GM18868 (cell line): Measurements from ENCODE around the gene IKBKE.

Experiments
- ATAC-seq: cut with Tn5 transposase; IDR thresholded peaks from one replicate; pipeline ENCODE4 v1.9.1; 2021; ENCODE audit warnings: mild to moderate bottlenecking, moderate library complexity; ENCODE audit not compliant: unreplicated experiment

Gene IKBKE

DNA sequence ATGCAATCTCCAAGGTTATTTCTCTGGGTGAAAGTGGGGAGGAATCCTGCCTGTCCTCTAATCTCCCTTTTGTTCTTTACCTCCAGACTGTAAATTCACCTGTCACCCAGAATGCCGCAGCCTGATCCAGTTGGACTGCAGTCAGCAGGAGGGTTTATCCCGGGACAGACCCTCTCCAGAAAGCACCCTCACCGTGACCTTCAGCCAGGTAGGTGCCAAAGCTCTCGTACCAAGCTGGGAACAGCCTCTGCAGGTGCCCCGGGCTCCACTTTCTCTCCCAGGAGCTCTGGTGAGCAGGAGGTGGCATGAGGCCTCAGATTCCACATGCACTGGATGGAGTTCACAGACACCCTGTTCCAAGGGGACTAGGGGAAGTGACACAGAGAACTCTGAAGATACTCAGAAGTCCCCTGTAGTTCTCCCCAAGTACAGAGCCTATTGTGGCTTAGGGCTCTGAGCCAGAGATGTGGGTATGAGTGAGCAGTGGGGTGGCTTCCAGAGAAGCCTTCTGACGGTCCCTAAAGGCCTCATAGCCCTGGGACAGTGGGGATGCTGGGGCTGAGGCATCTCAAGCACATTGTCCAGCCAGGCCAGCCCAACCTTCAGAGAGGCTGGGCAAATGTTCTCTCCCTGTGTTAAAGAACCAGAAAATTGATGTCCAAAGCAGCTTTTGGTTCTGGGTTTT, 68.0 kb downstream of the IKBKE start:
- no peak for ATAC-seq

DNA sequence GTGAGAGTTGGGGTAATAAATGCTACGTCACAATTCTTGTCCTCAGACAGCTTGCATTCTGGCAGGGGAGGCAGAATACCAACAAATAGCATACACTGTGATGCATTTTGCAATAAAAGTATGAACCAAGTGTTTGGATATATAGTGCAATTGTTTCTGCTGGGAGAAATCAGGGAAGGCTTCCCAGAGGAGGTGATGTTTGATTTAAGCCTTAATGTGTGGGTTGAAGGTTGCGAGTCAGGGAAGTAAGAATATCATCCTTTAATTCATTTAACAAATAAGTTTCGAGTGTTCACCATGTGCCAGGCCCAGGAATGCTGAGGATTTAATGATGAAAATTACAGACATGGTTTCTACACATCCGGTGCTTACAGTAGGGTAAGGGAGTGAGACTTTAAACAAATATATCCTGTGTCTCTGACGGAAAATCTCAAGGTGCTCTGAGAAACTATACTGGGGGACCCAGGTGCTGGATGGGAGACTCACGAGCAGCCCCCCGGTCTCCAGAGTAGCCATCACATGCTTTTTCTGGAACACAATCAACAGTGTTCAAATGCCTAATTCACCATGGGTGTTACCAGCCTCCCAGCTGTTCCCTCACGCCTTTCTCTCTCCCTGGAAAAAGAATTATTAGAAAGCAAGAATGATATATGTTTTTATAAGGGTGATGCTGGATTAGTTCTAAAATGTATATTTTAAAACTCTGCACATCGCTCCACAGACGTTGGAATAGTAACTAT, 68.8 kb downstream of the IKBKE start:
- no peak for ATAC-seq

GRCh38 chr1:206540044-206540780, 69.9 kb downstream of the IKBKE start:
- ATAC-seq: no peak

- ATAC-seq: no peak
These were observed 71.1 kb downstream of the IKBKE start for GRCh38 chr1:206541236-206541833.

- no peak for ATAC-seq
These were observed 74.4 kb downstream of the IKBKE start for GRCh38 chr1:206544562-206545257.

- no peak for ATAC-seq
These were observed 75.1 kb downstream of the IKBKE start for GRCh38 chr1:206545351-206545750.
